Measurements from ENCODE around the gene CDH13.

The CDH13 gene

GRCh38 chr16:83329441-83329840 lies 702.7 kb downstream of the CDH13 start:
- DNase-seq = no peak

- no peak for DNase-seq
Observed at GRCh38 chr16:83330251-83330650, 703.5 kb downstream of the CDH13 start.

- DNase-seq = no peak
Observed at GRCh38 chr16:83335076-83335475, 708.3 kb downstream of the CDH13 start.

GRCh38 chr16:83336603-83337002 lies 709.8 kb downstream of the CDH13 start:
- no peak for DNase-seq

- DNase-seq = no peak
Observed at GRCh38 chr16:83338138-83338537, 711.4 kb downstream of the CDH13 start.

GRCh38 chr16:83338941-83339340 lies 712.2 kb downstream of the CDH13 start:
- no peak for DNase-seq

- DNase-seq = no peak
Observed at GRCh38 chr16:83343935-83344366, 717.2 kb downstream of the CDH13 start.

GRCh38 chr16:83345846-83346640 lies 719.3 kb downstream of the CDH13 start:
- DNase-seq = no peak

- DNase-seq = no peak
Observed at GRCh38 chr16:83348991-83349390, 722.2 kb downstream of the CDH13 start.

- DNase-seq = no peak
Observed at GRCh38 chr16:83350481-83350880, 723.7 kb downstream of the CDH13 start.

- no peak for DNase-seq
Observed at GRCh38 chr16:83351846-83352245, 725.1 kb downstream of the CDH13 start.

GRCh38 chr16:83353241-83353640 lies 726.5 kb downstream of the CDH13 start:
- DNase-seq = no peak

- DNase-seq = no peak
Observed at GRCh38 chr16:83354015-83354414, 727.2 kb downstream of the CDH13 start.

GRCh38 chr16:83355570-83356218 lies 728.9 kb downstream of the CDH13 start:
- DNase-seq = no peak

- DNase-seq = no peak
Observed at GRCh38 chr16:83356266-83356665, 729.5 kb downstream of the CDH13 start.

- DNase-seq = no peak
Observed at GRCh38 chr16:83356986-83357385, 730.2 kb downstream of the CDH13 start.

GRCh38 chr16:83363521-83363920 lies 736.8 kb downstream of the CDH13 start:
- no peak for DNase-seq

- no peak for DNase-seq
Observed at GRCh38 chr16:83365166-83365565, 738.4 kb downstream of the CDH13 start.

- no peak for DNase-seq
Observed at GRCh38 chr16:83366228-83366627, 739.5 kb downstream of the CDH13 start.

- DNase-seq = no peak
Observed at GRCh38 chr16:83374979-83375378, 748.2 kb downstream of the CDH13 start.

- no peak for DNase-seq
Observed at GRCh38 chr16:83389751-83390150, 763.0 kb downstream of the CDH13 start.

- no peak for DNase-seq
Observed at GRCh38 chr16:83390759-83391158, 764.0 kb downstream of the CDH13 start.

GRCh38 chr16:83392743-83393142 lies 766.0 kb downstream of the CDH13 start:
- no peak for DNase-seq

GRCh38 chr16:83393196-83393981 lies 766.6 kb downstream of the CDH13 start:
- DNase-seq = no peak
